ENCODE results near the gene ADCY2. TPM values are rescaled to one million over a fixed set of nuclear protein-coding genes. Genes with fewer than 3 reads are reported as not detected.

ADCY2 gene
- polyA plus RNA-seq: 1 to 10 TPM in 3 of 4 donors, under 1 TPM in 1; 0.87 to 3.7 (median 2.2) TPM
- long read RNA-seq, donor 1, full-length matches to known transcripts: 1 of 1 reads
- long read RNA-seq, donor 1, partial matches to known transcripts: 0 of 1 reads
- long read RNA-seq, donor 1, other reads (novel, unspliced or antisense): 0 of 1 reads
- long read RNA-seq, donor 2: 0 reads
- long read RNA-seq, donor 3: 0 reads
- long read RNA-seq, donor 4: 0 reads
- long read RNA-seq, donor 5: 0 reads
- long read RNA-seq, donor 6, full-length matches to known transcripts: 1 of 1 reads
- long read RNA-seq, donor 6, partial matches to known transcripts: 0 of 1 reads
- long read RNA-seq, donor 6, other reads (novel, unspliced or antisense): 0 of 1 reads
- long read RNA-seq, donor 7: 0 reads
- long read RNA-seq, donor 8: 0 reads
- long read RNA-seq, donor 9: 0 reads
- long read RNA-seq, donor 10: 0 reads

DNA sequence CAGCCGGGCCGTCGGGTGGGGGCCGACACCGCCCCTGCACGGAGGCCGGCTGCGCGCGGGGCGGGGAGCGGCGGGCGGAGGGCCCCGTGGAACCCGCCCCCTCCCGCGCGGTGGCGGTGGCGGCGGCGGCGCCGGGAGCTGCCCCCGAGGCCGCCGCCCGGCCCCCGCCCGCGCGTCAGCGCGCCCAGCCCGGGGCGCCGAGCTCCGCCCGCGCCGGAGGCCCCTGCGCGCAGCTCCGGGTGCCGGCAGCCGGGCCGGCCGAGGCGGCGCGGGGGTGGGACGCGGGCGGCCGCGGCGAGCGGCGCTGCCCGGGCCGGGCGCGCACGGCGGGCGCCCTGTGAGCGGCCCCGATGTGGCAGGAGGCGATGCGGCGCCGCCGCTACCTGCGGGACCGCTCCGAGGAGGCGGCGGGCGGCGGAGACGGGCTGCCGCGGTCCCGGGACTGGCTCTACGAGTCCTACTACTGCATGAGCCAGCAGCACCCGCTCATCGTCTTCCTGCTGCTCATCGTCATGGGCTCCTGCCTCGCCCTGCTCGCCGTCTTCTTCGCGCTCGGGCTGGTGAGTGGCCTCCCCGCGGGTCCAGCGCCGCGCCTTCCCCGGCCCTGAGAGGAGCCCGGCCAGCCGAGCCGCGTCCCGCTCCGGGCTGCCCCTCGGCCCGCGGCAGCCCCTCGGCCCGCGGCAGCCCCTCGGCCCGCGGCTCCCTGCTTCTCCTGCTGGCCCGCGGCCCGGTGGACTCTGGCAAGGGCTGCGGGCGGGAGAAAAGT, at the start of gene ADCY2:
Gene ADCY2 (plus strand): TSS at position 192 of the 766 bp plus-strand sequence. CDS start 159 bp downstream, at position 351.
- peak; percentile 20 to 66 for DNase-seq
- Histone ChIP-seq H3K27ac (ENCODE audit: low read depth in 1 of 3, low read length in 2 of 3) (no peak within 1 kb of the TSS), H3K36me3 (ENCODE audit: control insufficient read depth in 3 of 3, insufficient read depth in 2 of 3, low read depth in 1 of 3, low read length in 3 of 3) (no peaks in the 10 kb centered on the region), H3K9me3 (ENCODE audit: control insufficient read depth in 2 of 2, insufficient read depth in 1 of 2, low read depth in 1 of 2, low read length in 1 of 2) (no peaks in the 10 kb centered on the region), H3K27me3 (ENCODE audit: control insufficient read depth in 3 of 3, insufficient read depth in 3 of 3, low read length in 3 of 3) (peaks cover 0 to 17% (median 3%) of the 10 kb centered on the region in 3 donors), H3K4me1 (ENCODE audit: control insufficient read depth in 3 of 3, insufficient read depth in 2 of 3, low read depth in 1 of 3, low read length in 2 of 3) (peaks cover 0 to 6% (median 2%) of the 10 kb centered on the region in 3 donors), H3K4me3 (ENCODE audit: low read depth in 1 of 3, low read length in 3 of 3) (peak within 1 kb of the TSS in 2 of 3 donors; percentile 56 to 80)
- 1 to 2% (median 2%) methylated on average over 52 to 121 of the region's 121 CpGs for WGBS, 3 donors
- FAIRE-seq: no peak

GRCh38 chr5:7347377-7347776, 48.6 kb upstream of the ADCY2 start:
- no peaks in the 10 kb centered on the region for H3K36me3 ChIP-seq (ENCODE audit: control insufficient read depth in 3 of 3, insufficient read depth in 2 of 3, low read depth in 1 of 3, low read length in 3 of 3)
- no peaks in the 10 kb centered on the region for H3K4me1 ChIP-seq (ENCODE audit: control insufficient read depth in 3 of 3, insufficient read depth in 2 of 3, low read depth in 1 of 3, low read length in 2 of 3)
- no peak overlapping the region for H3K4me3 ChIP-seq (ENCODE audit: low read depth in 1 of 3, low read length in 3 of 3)
- WGBS, 3 donors: 74 to 86% (median 83%) methylated on average over 6 of the region's 6 CpGs
- FAIRE-seq: no peak
- peaks cover 0 to 5% of the 10 kb centered on the region in 2 donors for H3K9me3 ChIP-seq (ENCODE audit: control insufficient read depth in 2 of 2, insufficient read depth in 1 of 2, low read depth in 1 of 2, low read length in 1 of 2)
- H3K27ac ChIP-seq (ENCODE audit: low read depth in 1 of 3, low read length in 2 of 3): no peak overlapping the region
- DNase-seq: no peak
- no peaks in the 10 kb centered on the region for H3K27me3 ChIP-seq (ENCODE audit: control insufficient read depth in 3 of 3, insufficient read depth in 3 of 3, low read length in 3 of 3)

GRCh38 chr5:7348168-7348854, 47.6 kb upstream of the ADCY2 start:
- 51 to 61% (median 61%) methylated on average over 8 of the region's 8 CpGs for WGBS, 3 donors
- H3K36me3 ChIP-seq (ENCODE audit: control insufficient read depth in 3 of 3, insufficient read depth in 2 of 3, low read depth in 1 of 3, low read length in 3 of 3): no peaks in the 10 kb centered on the region
- no peak for FAIRE-seq
- no peak for DNase-seq
- no peaks in the 10 kb centered on the region for H3K4me1 ChIP-seq (ENCODE audit: control insufficient read depth in 3 of 3, insufficient read depth in 2 of 3, low read depth in 1 of 3, low read length in 2 of 3)
- no peaks in the 10 kb centered on the region for H3K27me3 ChIP-seq (ENCODE audit: control insufficient read depth in 3 of 3, insufficient read depth in 3 of 3, low read length in 3 of 3)
- H3K27ac ChIP-seq (ENCODE audit: low read depth in 1 of 3, low read length in 2 of 3): no peak overlapping the region
- no peak overlapping the region for H3K4me3 ChIP-seq (ENCODE audit: low read depth in 1 of 3, low read length in 3 of 3)
- H3K9me3 ChIP-seq (ENCODE audit: control insufficient read depth in 2 of 2, insufficient read depth in 1 of 2, low read depth in 1 of 2, low read length in 1 of 2): peaks cover 0 to 2% of the 10 kb centered on the region in 2 donors

DNA sequence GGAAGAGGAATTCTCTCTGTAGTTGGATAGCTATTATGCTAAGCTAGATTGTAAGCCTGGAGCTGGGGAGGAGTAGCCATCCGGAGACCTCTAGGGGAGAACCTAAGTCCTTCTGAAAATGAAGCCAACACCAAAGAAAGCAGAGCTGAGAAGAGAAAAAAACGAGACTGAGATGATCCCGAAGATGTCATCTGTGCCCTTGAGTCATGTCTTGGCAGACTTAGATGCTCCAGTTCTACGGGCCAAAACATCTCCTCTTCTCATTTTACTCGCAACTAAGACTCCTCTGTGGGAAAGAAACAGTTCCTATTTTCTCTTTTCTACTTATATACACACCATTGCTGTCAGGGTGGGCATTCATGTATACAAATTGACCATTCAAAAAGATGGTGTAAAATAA, 34.3 kb upstream of the ADCY2 start:
- FAIRE-seq: no peak
- no peaks in the 10 kb centered on the region for H3K36me3 ChIP-seq (ENCODE audit: control insufficient read depth in 3 of 3, insufficient read depth in 2 of 3, low read depth in 1 of 3, low read length in 3 of 3)
- WGBS, 3 donors: 65 to 70% (median 69%) methylated on average over 5 of the region's 5 CpGs

DNA sequence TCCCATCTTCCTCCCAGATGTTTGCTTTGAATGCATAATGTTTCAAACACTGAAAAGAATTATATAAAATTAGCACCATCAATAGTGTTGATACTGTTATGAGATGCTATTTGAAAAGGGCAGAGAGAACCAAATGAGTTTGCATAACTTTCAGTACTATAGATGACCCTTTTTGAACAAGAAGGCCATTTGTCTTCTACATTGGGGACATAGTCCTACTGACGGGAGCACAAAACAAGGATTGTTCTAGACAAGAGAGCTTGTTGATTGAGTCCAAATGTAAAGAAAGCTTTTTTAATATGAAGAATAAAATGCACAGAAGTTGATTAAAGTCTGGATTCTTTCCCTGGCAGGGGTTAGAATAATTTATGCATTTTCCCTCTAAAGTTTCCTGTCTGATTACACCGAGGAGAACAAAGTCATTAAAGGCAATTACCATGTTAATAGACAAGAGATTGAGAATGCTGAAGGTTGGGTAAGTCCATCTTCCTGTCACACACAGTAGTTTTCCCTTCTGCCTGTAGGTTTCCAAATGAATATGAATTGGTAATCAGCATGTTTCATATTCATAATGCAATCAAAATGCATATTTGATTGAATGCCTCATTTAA, 32.8 kb upstream of the ADCY2 start:
- no peak overlapping the region for H3K4me3 ChIP-seq (ENCODE audit: low read depth in 1 of 3, low read length in 3 of 3)
- H3K9me3 ChIP-seq (ENCODE audit: control insufficient read depth in 2 of 2, insufficient read depth in 1 of 2, low read depth in 1 of 2, low read length in 1 of 2): no peaks in the 10 kb centered on the region
- no peaks in the 10 kb centered on the region for H3K36me3 ChIP-seq (ENCODE audit: control insufficient read depth in 3 of 3, insufficient read depth in 2 of 3, low read depth in 1 of 3, low read length in 3 of 3)
- no peak for FAIRE-seq
- no peak overlapping the region for H3K27ac ChIP-seq (ENCODE audit: low read depth in 1 of 3, low read length in 2 of 3)
- no peak for DNase-seq
- no peaks in the 10 kb centered on the region for H3K27me3 ChIP-seq (ENCODE audit: control insufficient read depth in 3 of 3, insufficient read depth in 3 of 3, low read length in 3 of 3)
- H3K4me1 ChIP-seq (ENCODE audit: control insufficient read depth in 3 of 3, insufficient read depth in 2 of 3, low read depth in 1 of 3, low read length in 2 of 3): no peaks in the 10 kb centered on the region
- 32 to 51% (median 46%) methylated on average over 2 of the region's 2 CpGs for WGBS, 3 donors

More for the DNA sequence above, 34.3 kb upstream of the ADCY2 start:
- Histone ChIP-seq H3K27me3 (ENCODE audit: control insufficient read depth in 3 of 3, insufficient read depth in 3 of 3, low read length in 3 of 3) (no peaks in the 10 kb centered on the region), H3K9me3 (ENCODE audit: control insufficient read depth in 2 of 2, insufficient read depth in 1 of 2, low read depth in 1 of 2, low read length in 1 of 2) (no peaks in the 10 kb centered on the region), H3K4me3 (ENCODE audit: low read depth in 1 of 3, low read length in 3 of 3) (no peak overlapping the region), H3K4me1 (ENCODE audit: control insufficient read depth in 3 of 3, insufficient read depth in 2 of 3, low read depth in 1 of 3, low read length in 2 of 3) (no peaks in the 10 kb centered on the region), H3K27ac (ENCODE audit: low read depth in 1 of 3, low read length in 2 of 3) (no peak overlapping the region)
- no peak for DNase-seq

- Histone ChIP-seq H3K9me3 (ENCODE audit: control insufficient read depth in 2 of 2, insufficient read depth in 1 of 2, low read depth in 1 of 2, low read length in 1 of 2) (no peaks in the 10 kb centered on the region), H3K27me3 (ENCODE audit: control insufficient read depth in 3 of 3, insufficient read depth in 3 of 3, low read length in 3 of 3) (no peaks in the 10 kb centered on the region), H3K27ac (ENCODE audit: low read depth in 1 of 3, low read length in 2 of 3) (no peak overlapping the region), H3K4me1 (ENCODE audit: control insufficient read depth in 3 of 3, insufficient read depth in 2 of 3, low read depth in 1 of 3, low read length in 2 of 3) (no peaks in the 10 kb centered on the region), H3K4me3 (ENCODE audit: low read depth in 1 of 3, low read length in 3 of 3) (no peak overlapping the region), H3K36me3 (ENCODE audit: control insufficient read depth in 3 of 3, insufficient read depth in 2 of 3, low read depth in 1 of 3, low read length in 3 of 3) (no peaks in the 10 kb centered on the region)
- no peak for FAIRE-seq
- WGBS, 3 donors: 56 to 60% (median 57%) methylated on average over 3 of the region's 3 CpGs
- DNase-seq: no peak
Observed at GRCh38 chr5:7364226-7364875, 31.6 kb upstream of the ADCY2 start.

DNA sequence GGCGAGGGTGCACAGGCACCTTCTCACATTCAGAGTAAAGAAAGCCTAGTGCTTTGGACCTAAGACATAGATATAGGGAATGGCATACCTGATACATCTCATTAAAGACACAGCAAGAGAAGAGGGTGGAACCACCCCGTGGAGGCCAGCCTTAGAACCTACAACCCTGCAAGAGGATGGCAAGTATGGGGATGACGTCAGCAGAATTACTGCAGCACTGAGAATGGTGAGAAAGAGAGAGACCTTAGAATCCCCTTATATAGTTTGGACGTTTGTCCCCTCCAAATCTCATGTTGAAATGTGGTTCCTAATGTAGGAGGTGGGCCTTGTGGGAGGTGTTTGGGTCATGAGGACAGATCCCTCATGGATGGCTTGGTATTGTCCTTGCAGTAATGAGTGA, 28.2 kb upstream of the ADCY2 start:
- H3K4me1 ChIP-seq (ENCODE audit: control insufficient read depth in 3 of 3, insufficient read depth in 2 of 3, low read depth in 1 of 3, low read length in 2 of 3): no peaks in the 10 kb centered on the region
- no peak for FAIRE-seq
- WGBS, 3 donors: 52 to 65% (median 54%) methylated on average over 4 of the region's 4 CpGs
- H3K36me3 ChIP-seq (ENCODE audit: control insufficient read depth in 3 of 3, insufficient read depth in 2 of 3, low read depth in 1 of 3, low read length in 3 of 3): no peaks in the 10 kb centered on the region
- H3K4me3 ChIP-seq (ENCODE audit: low read depth in 1 of 3, low read length in 3 of 3): no peak overlapping the region
- H3K9me3 ChIP-seq (ENCODE audit: control insufficient read depth in 2 of 2, insufficient read depth in 1 of 2, low read depth in 1 of 2, low read length in 1 of 2): peaks cover 0 to 7% of the 10 kb centered on the region in 2 donors
- H3K27me3 ChIP-seq (ENCODE audit: control insufficient read depth in 3 of 3, insufficient read depth in 3 of 3, low read length in 3 of 3): no peaks in the 10 kb centered on the region
- no peak for DNase-seq
- H3K27ac ChIP-seq (ENCODE audit: low read depth in 1 of 3, low read length in 2 of 3): no peak overlapping the region
